Glomerular visceral epithelial cell (primary cell): ENCODE measurements around the gene ZNF487.

Source experiments
- DNase-seq: peaks from one replicate; pipeline ENCODE4 v3.0.0-alpha.2; 2016; ENCODE audit errors: extremely low spot score

The ZNF487 gene

DNA sequence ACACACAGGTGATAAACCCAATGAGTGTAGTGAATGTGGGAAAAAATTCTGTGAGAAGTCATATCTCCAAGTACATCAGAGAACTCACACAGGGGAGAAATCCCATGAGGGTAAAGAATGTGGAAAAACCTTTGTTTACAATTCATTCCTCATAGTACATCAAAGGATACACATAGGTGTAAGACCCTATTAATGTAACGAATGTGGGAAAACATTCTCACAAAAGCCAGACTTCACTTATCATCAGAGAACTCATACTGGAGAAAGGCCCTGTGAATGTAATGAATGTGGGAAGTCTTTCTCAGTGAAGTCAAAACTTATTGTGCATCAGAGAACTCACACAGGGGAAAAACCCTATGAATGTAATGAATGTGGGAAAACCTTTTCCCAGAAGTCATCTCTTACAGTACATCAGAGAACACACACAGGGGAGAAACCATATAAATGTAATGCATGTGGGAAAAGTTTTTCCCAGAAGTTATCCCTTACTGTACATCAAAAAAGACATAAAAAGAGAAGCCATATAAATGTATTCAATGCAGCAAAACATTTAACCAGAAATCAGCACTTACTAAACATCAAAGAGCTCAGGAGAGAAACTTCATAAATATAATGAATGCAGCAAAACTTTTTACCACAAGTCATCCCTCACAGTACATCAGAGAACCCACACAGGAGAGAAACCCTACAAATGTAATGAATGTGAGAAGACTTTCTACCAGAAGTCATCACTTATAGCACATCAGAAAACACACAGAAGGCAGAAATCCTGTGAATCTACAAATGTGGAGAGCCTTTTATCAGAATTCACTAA lies 87.7 kb downstream of the ZNF487 start:
- no peak for DNase-seq
